Myocyte (in vitro differentiated cells): ENCODE data around the gene KIR2DL4. TPM values are rescaled to one million over a fixed set of nuclear protein-coding genes. Genes with fewer than 3 reads are reported as not detected.
"Not testable (repeated sequence)": the region's sequence is repeated elsewhere in the genome, so short reads cannot be mapped to it uniquely, and the experiment has no call there.

Source experiments
- DNase-seq: peaks from one replicate; pipeline ENCODE4 v3.0.0-alpha.2; 2012; ENCODE audit warnings: low read depth
- polyA plus RNA-seq: library from polyadenylated mRNA; unstranded; fragments of >200 nt; gene quantifications from one replicate; pipeline ENCODE4 v1.2.1, GENCODE V29; 2012; ENCODE audit warnings: missing spikeins
- total RNA-seq: library from RNA; depleted of rRNA; stranded (reverse); fragments of >200 nt; gene quantifications from 2 replicates; pipeline ENCODE4 v1.2.3, GENCODE V29; 2014

Gene KIR2DL4
- total RNA-seq = not detected in 2 replicates
- polyA plus RNA-seq = not detected

- no peak for DNase-seq
Measured at GRCh38 chr19:54803410-54803809, at the start of gene KIR2DL4. TSS of gene KIR2DL4 (plus strand) at chr19:54803610. CDS start at chr19:54803652, 42 bp downstream.

DNA sequence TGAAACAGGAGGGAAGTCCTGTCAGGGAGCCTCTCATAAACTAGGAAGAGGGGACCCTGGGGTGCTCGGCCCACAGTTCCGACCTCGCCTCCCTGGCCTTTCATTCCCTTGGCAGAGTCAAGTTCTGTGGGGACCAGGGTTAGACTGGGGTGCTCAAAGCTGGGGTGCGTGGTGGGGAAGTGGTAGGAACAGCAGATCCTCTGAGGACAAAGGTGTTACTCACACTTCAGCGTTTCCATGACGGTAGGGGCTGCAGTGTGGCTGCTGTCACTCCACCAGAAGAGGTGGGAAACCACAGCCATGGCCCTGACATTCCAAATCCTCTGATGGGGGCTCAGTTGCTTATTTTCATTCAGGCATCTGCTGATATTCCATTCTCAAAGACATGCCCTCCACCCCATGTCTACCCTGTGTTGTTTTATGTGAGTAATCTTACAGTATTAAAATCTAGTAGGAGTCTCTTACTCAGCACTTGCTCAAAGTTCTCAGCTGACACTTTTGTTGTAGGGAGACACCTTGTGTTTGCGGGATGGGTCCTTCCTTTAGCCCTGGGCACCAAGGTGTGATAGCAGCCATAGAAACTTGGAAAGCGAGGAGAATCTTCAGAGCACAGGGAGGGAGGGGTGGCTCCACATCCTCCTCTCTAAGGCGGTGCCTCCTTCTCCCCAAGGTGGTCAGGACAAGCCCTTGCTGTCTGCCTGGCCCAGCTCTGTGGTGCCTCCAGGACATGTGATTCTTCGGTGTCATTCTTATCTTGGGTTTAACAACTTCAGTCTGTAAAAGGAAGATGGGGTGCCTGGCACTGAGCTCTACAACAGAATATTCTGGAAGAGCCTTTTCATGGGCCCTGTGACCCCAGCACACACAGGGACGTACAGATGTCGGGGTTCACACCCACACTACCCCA is 47.0 kb upstream of the KIR2DL4 start:
- not testable (repeated sequence) for DNase-seq

DNA sequence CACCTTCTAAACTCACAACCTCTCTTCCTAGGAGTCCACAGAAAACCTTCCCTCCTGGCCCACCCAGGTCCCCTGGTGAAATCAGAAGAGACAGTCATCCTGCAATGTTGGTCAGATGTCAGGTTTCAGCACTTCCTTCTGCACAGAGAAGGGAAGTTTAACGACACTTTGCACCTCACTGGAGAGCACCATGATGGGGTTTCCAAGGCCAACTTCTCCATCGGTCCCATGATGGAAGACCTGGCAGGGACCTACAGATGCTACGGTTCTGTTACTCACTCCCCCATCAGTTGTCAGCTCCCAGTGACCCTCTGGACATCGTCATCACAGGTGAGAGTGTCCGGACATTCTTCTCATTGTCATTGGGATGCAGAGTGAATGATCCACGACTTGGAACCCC is 44.8 kb upstream of the KIR2DL4 start:
- DNase-seq = not testable (repeated sequence)

- not testable (repeated sequence) for DNase-seq
Measured at GRCh38 chr19:54764219-54764618, 39.2 kb upstream of the KIR2DL4 start.

- not testable (repeated sequence) for DNase-seq
Measured at GRCh38 chr19:54766464-54766863, 36.9 kb upstream of the KIR2DL4 start.

DNA sequence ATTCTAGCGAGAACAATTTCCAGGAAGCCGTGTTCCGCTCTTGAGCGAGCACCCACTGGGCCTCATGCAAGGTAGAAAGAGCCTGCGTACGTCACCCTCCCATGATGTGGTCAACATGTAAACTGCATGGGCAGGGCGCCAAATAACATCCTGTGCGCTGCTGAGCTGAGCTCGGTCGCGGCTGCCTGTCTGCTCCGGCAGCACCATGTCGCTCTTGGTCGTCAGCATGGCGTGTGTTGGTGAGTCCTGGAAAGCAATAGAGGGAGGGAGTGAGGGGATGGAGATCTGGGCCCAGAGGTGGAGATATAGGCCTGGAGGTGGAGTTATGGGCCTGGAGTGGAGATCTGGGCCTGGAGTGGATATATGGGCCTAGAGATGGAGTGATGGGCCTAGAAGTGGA is 33.8 kb upstream of the KIR2DL4 start, which contains the start of gene KIR2DL1:
Gene KIR2DL1 (plus strand): TSS at position 148 of the 400 bp plus-strand sequence. CDS start 58 bp downstream, at position 206.
- DNase-seq = not testable (repeated sequence)

DNA sequence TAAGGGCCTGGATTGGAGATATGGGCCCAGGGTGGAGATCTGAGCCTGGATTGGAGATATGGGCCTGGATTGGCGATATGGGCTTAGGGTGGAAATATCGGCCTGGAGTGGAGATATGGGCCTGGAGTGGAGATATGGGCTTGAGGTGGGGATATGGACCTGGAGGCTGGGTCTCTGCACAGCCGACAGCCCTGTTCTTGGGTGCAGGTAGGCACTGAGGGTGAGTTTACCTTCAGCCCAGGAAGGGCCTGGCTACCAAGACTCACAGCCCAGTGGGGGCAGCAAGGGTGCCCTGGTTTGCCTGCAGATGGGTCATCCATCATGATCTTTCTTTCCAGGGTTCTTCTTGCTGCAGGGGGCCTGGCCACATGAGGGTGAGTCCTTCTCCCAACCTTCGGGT is 32.9 kb upstream of the KIR2DL4 start:
- DNase-seq = not testable (repeated sequence)

DNA sequence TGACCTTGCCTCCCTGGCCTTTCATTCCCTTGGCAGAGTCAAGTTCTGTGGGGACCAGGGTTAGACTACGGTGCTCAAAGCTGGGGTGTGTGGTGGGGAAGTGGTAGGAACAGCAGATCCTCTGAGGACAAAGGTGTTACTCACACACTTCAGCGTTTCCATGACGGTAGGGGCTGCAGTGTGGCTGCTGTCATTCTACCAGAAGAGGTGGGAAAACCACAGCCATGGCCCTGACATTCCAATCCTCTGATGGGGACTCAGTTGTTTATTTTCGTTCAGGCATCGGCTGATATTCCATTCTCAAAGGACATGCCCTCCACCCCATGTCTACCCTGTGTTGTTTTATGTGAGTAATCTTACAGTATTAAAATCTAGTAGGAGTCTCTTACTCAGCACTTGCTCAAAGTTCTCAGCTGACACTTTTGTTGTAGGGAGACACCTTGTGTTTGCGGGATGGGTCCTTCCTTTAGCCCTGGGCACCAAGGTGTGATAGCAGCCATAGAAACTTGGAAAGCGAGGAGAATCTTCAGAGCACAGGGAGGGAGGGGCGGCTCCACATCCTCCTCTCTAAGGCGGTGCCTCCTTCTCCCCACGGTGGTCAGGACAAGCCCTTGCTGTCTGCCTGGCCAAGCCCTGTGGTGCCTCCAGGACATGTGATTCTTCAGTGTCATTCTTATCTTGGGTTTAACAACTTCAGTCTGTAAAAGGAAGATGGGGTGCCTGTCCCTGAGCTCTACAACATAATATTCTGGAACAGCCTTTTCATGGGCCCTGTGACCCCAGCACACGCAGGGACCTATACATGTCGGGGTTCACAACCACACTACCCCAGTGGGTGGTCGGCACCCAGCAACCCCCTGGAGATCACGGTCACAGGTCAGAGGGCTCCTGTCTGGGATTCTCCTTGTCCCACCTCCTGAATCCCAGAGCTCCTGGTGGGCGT is 32.1 kb upstream of the KIR2DL4 start:
- peak; percentile 0 for DNase-seq

DNA sequence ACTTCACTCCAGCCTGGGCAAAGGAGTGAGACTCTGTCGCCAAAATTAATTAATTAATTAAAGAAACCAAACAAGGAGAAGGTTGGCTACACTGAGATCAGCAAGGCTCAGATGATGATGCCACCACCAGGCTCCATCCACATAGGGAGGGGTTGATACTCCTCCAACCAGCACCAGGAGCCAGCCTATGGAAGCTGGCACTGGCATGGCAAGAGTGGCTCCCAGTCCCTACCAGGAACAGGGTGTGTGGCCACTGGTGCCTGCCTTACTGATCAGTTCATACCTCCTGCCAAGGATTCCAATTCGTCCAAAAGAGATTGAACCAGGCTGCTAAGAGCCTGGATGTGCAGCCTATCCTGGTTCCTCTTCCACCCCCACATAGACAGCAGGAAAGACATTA is 30.7 kb upstream of the KIR2DL4 start:
- not testable (repeated sequence) for DNase-seq

DNA sequence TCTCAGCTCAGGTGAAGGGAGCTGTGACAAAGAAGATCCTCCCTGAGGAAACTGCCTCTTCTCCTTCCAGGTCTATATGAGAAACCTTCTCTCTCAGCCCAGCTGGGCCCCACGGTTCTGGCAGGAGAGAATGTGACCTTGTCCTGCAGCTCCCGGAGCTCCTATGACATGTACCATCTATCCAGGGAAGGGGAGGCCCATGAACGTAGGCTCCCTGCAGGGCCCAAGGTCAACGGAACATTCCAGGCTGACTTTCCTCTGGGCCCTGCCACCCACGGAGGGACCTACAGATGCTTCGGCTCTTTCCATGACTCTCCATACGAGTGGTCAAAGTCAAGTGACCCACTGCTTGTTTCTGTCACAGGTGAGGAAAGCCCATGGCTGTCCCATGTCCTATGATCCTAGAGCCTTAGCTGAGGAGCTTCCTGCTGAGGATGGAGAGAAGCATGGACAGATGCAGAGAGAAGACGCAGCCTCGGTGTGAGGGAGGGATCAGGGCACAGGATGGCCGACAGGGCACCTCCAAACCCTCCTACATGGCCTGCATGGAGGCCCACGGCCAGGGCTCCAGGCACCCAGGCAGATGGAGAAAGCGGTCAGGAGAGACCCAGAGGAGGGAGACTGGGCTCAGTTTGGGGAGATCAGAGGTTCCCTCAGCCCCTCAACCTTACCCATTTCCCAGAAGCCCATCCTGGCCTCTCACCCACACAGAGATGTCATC is 28.2 kb upstream of the KIR2DL4 start:
- DNase-seq = not testable (repeated sequence)

GRCh38 chr19:54775830-54776229 is 27.6 kb upstream of the KIR2DL4 start:
- not testable (repeated sequence) for DNase-seq

DNA sequence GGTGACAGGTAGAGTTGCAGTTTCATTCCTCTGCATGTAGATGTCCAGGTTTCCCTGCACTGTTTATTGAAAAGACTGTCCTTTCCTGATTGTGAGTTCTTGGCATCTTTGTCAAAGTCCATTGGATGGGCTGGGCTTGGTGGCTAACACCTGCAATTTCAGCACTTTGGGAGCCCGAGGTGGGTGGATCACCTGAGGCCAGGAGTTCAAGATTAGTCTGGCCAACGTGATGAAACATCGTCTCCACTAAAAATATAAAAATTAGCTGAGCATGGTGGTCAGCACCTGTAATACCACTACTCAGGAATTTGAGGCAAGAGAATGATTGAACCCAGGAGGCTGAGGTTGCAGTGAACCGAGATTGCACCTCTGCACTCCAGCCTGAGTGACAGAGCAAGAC is 25.6 kb upstream of the KIR2DL4 start:
- DNase-seq = not testable (repeated sequence)

- not testable (repeated sequence) for DNase-seq
Measured at GRCh38 chr19:54778896-54779295, 24.5 kb upstream of the KIR2DL4 start.

GRCh38 chr19:54782916-54783315 is 20.5 kb upstream of the KIR2DL4 start:
- DNase-seq = not testable (repeated sequence)

- not testable (repeated sequence) for DNase-seq
Measured at GRCh38 chr19:54786091-54786723, 17.2 kb upstream of the KIR2DL4 start.

DNA sequence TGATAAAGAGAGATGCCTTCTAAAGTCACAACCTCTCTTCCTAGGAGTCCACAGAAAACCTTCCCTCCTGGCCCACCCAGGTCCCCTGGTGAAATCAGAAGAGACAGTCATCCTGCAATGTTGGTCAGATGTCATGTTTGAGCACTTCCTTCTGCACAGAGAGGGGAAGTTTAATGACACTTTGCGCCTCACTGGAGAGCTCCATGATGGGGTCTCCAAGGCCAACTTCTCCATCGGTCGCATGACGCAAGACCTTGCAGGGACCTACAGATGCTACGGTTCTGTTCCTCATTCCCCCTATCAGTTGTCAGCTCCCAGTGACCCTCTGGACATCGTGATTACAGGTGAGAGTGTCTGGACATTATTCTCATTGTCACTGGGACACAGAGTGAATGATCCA is 15.3 kb upstream of the KIR2DL4 start:
- not testable (repeated sequence) for DNase-seq

DNA sequence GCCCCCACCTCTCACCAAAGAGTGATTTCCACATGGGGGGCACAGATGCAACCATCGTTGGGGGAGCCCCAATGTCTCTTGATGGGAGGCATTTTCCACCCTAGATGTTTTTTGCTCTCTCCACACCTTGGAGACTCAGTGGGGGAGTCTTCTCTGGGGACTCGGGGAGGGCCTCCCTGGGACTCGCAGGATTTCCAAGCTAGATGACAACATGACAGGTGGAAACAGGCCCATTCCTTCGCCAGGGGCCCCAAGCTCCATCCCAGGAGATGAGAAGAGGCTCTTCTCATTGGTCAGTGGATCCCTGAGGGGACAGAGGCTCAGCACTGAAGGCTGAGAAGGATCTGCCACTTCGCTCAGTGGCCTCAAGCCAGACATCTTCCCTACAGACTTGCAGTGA is 12.7 kb upstream of the KIR2DL4 start:
- DNase-seq = no peak

- DNase-seq = no peak
Measured at GRCh38 chr19:54791476-54791875, 11.9 kb upstream of the KIR2DL4 start.

GRCh38 chr19:54792814-54793213 is 10.6 kb upstream of the KIR2DL4 start:
- peak; percentile 1 for DNase-seq

- no peak for DNase-seq
Measured at GRCh38 chr19:54795758-54796157, 7.7 kb upstream of the KIR2DL4 start.
